ENCODE data around the gene ARHGEF10L. TPM values are rescaled to one million over a fixed set of nuclear protein-coding genes. Genes with fewer than 3 reads are reported as not detected.

ARHGEF10L gene
- total RNA-seq, 2 donors from 2014 or later: not detected

Other genes with a start within 250 kb of the ARHGEF10L start
- gene PADI4, start 231.5 kb upstream of the ARHGEF10L start, total RNA-seq: under 1 TPM in 1 of 2 donors, not detected in 1; 0.19 TPM
- gene PADI6, start 167.5 kb upstream of the ARHGEF10L start, total RNA-seq: not detected
- 100 to 1,000 TPM in 1 of 2 donors, 10 to 100 TPM in 1; 60.5 to 108 TPM for gene RCC2, start 100.0 kb upstream of the ARHGEF10L start, total RNA-seq
- gene ACTL8, start 215.6 kb downstream of the ARHGEF10L start, total RNA-seq: under 1 TPM in 1 of 2 donors, not detected in 1; 0.28 TPM

All from activated T-helper 17 cell treated with anti-CD3 and anti-CD28 coated beads, Interleukin-2, amount 50 U/mL, for 72 hours (primary cell).